Stimulated activated naive CD8-positive, alpha-beta T cell treated with anti-CD3 and anti-CD28 coated beads, Interleukin-15, Interleukin-2, amounts not matched to agents 100 U/mL and 50 U/mL, for 24 hours (primary cell): ENCODE data around the gene BMF.

Source experiments
- ATAC-seq: fragments of 150-1000 bp; cut with Tn5 transposase; one replicate; pipeline ENCODE4 v1.10.0; 2021
- DNase-seq: peaks from one replicate; pipeline ENCODE4 v3.0.0; 2021

BMF gene

DNA sequence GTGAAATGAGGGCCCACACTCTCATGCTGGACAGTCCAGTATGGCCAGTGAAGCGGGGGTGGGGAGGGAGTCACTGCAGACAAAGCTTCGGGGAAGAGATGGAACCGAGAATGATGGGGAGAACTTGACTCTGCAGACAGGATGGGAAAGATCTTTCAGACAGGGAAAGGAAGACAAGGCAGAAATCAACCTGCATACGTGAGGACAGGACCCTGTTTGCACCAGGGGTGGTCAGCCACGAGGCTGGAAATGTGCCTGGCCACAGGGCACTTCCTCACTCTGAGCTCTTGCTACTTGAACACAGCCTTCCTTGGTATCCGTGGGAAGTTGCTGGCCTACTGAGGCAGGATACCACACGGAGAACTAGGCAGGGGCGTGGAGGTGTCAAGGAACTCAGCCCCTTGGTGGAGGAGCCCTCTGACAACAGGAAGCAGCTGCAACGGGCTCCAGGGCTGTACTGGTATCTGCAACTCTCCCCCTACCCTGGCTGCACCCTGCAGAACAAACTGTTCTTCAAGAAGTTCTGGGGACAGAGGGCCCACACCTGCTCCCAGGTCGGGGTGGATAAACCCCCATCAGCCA lies 60.4 kb downstream of the BMF start:
- DNase-seq (no peak), ATAC-seq (no peak)

DNA sequence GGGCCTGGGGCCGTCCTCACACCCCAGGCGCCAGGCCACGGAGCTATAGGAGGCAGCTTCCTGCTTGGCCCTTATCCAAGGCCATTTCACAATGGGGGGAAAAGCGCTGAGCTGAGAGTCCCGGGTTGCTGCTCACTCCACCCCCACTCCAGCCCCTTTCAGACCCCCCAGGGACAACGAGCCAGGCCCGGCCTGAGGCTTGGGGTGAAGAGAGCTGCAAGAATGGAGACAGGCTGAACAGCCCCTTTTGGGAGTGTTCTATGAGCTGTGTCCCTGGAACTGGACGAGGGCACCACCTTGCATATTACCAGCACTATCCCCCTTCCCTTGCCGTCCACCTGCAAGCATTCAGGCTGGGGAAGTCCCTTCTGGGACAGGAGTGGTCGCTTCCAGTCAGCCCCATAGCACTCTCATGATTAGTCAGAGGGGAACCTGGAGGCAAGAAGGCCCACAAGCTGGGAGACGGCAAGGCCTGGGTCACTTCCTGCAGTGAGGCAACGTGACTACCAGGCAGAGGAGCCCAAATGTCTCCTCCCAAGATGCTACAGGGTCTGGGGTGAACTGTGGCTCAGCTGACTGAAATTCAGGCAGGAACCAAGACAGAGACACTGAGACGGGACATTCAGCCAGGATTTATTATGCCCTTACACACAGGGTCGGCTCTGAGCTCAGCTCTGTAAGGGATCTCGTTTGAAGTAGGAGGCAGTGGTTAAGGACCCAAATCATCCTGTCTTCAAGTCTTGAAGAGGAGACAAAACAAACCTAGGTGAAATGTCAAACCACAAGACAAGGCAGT lies 61.1 kb downstream of the BMF start:
- ATAC-seq (peak; percentile 67), DNase-seq (peak; percentile 76)

DNA sequence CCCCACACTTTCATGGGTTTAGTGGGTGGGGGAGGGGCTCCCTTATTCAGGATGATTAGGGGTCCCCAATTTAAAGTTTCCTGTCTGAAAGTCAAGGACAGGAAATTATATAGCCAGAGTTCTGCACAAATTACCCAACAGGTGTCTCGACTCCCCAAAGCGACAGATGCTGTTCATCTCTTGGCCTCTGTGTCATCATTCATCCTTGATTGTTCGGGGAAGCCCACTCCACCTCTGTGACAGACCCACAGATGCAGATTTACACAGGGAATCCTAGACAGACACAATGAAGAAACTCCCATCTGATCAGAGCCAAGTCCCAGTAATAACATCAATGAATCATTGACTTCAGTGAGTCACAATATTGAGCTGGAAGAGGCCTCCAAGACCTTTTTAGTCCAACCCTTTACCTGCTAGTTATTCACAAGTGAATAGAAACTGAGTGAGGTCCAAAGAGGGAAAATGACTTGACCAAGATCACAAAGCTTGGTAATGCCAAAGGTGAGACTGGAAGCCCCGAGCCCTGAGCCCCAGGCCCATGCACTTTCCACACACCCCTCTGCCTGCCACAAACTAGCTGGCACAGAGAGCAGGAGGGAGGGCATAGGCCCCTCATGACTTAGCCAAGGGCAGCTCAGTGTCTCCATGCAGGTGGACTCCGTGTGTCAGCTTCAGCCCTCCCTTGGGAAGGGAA lies 61.8 kb downstream of the BMF start:
- ATAC-seq (peak; percentile 35), DNase-seq (no peak)

DNA sequence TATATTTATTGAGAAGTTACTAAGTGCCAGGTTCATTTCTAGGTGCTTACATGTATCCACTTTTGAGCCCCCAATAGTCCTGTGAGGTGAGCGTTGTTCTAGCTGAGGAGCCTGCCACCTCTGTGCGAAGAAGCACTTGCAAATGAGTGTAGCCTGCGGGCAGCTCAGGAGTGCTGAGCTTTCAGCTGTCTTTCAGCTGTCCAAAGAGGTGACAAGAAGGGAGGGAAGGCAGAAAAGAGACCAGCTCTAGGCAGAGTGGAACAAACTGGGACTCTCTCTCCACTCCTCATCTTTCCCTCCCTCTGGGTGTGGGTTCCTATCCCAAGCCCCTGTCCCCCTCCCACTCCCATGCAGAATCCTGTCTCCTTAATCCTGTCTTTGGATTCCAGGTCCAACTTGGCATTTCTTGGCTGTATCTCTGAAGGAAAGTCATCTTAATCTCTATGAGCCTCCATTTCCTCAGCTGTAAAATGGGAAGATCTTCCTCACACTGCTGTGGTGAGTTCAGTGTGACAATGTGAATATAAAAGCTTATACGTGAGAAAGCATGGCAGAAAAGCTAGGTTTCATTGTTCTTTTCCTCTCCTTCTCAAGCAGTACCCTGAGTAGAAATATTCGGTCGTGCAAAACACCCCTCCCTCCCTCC lies 63.0 kb downstream of the BMF start:
- no peak for DNase-seq
- no peak for ATAC-seq

DNA sequence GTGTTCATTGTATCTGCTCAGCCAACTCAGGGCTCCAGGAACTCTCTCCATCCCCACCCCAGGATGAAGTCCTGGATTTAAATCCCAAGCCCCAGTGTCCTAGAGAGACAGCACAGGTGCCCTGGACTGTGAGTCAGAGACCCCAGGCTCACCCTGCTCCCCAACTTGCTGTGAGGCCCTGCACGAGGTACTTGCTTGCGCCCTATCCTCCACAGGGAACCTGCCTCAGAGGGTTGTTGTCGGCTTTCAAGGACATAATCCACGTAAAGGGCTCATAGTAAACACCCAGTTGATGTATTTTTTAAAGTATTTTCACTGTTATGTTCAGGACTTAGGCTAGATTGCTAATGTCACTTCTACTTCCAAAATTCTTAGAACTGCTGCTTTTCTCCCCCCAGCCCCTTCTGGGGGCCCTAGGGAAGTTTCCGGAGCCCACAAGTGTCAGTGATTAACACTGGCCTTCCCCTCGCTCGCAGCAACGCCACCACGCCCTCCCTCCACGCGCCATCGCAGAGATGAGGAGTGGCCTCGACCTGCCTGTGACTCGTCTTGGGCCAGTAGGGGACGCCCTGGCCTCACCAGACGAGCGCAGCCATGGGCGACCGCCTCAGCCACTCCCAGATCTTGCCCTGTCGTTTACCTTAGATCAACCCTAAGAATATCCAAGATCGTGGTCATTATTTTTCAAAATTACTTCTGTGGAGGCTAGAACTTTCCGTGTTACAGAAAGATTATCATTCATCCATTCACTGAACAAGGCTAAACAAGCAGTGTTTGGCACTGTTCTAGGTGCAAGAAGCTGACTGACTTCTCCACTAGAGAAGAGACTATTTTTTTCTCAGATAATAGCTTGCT lies 63.7 kb downstream of the BMF start:
- peak; percentile 86 for ATAC-seq
- peak; percentile 93 for DNase-seq

DNA sequence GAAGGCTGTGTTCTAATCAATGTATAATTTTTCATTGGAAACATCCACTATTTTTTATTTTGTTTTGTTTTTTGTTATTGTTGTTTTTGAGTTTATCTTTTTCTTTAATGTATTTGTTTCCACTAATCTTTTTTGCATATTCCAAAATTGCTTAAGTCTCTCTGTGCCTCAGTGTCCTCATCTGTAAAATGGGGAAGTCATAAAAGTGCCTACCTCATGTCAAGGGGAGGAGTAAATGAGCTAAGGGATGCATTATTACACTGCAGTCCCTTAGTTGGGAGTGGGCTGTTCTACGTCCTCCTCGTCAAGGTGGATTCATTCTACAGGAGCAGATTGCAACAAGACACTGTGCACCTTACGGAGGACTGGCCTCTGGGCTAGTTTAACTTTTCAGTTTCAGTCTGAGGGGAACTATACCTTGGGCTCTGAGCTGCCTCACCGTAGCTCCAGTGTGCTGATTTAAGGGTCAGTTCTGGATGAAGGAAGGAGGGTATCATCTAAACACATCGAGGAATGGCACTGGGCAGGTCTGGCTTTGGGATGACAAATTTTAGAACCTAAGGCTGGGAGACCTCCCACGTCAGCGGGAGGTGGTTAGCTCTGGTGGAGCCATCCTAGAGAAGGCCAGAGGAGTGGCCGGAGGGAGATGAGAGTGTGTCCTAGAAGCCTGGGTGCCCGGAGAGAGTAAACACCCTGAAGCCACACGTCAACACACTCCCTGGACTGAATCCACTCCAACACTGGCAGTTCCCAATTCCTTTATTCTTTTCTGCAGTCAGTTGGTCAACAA lies 64.6 kb downstream of the BMF start:
- DNase-seq: no peak
- no peak for ATAC-seq

DNA sequence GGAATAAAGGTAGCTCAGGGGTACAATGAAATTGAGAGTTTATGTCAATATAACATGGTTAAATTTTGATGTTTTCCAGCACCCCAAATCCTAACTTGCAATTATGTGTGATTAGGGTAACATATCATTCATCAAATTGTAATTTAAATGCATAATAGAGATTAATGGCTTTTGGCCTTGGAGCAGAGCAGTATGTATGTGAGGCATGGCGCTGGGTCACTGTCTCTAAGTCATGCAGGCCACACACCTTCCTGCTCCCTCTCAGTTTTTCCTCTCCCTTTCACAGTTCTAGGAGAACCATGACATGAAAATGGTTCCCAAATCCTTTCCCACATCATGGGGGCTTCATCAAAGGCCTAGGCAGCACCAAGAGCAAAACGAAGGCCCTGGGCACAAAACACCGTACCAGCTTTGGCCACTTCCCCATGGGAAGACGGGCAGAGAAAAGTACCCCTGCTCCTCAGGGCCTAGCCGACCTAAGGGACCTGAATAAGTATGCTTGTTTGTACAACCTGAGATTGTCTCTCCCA lies 65.8 kb downstream of the BMF start:
- DNase-seq (no peak), ATAC-seq (no peak)

DNA sequence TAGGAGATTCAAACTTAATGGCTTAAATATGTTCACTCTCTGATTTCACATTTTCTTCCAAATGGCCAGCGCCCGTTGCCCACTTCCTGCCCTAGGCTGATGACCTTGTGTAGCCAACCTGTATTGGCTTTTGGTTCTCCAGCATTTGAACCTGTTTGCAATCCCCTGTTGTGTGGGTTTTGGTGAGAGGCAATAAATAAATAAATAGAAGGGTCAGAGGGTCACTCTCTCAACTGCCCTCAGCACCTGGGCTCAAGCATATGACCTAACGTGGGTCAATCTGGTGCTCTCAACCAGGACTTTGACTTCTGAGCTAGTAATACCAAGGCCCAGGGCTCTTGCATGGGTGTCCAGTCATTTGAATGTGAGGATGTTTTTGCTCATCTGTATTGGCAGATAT lies 67.9 kb downstream of the BMF start:
- ATAC-seq: no peak

DNA sequence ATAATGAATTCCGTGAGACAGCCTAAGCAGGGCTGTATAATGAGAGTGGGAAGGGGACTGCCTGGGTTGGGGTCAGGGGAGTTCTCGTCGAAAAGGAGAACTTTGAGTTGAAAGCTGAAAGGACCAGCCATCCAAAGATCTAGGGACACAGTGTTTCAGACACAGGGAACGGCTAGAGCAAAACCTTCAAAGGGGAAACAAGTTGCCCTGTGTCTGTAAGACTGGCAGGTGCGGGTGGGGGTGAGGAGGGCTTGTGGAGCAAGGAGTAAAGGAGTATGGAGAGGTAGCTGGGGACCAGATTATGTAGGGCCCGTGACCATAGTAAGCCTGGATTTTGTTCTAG lies 68.4 kb downstream of the BMF start:
- DNase-seq: no peak
- ATAC-seq: no peak

More for the DNA sequence above, 67.9 kb downstream of the BMF start:
- DNase-seq: no peak

DNA sequence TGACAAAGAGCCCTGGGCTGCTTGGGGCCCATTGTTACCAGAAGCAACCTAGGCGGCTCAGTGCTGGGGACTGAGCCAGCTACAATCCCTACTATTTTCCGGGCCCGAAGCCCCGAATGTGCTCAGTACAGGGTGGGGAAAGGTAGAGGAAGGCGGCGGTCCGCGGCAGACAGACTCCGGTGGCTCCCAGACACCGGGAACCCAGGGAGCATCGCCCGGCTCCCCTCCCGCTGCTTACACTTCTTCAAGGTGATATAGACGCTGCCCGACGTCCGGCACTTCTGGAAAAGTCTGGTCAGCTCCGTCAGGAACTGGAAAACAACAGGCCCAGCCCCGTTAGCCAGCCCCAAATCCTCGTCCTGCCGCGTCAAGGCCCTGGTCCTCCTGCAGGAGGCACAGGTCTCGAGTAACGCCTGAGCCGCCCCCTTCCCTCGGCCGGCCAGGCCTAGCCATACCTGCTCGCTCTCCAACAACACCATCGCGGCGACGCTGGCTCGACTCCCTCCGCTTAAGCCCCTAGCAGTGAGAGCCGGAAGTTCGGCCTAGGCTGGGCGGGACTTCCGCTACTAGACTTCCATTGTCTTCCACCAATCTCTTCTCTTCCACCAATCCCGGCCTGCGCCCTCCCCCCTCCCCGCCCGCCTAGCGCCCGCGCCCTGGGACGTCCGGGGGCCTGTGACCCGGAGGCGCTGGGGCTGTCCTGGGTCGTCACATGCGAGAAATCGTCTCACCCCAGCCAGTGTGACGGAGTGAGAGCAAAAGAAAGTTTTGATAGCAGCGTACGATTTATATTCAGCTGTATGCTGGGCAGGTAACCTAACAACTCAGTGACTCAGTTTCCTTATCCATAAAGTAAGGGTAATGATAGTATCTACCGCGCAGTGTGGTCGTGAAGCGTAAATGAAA lies 69.8 kb downstream of the BMF start, which contains the start of gene SRP14:
Gene SRP14, minus strand, starts transcription at position 544 of the 906 bp plus-strand sequence. Its CDS starts 65 bp downstream, at position 479.
- peak; percentile 94 for DNase-seq
- peak; percentile 98 for ATAC-seq

DNA sequence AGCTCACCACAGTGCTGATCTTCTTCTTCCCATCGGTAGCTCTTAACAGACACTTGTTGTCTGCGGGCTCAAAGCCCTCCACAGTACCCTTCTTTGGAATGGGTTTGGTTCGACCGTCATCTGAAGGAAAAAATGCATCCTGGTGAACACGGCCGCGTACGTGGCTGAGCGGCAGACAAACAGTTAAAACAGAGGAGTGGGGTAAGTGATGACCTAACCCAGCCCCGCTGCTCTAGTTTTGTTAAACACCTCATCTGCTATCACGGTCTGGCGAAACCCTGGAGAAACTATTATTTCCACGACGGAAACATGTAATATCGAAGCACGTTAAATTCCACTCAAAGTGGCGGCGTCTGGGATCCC lies 70.4 kb downstream of the BMF start:
- ATAC-seq: no peak
- DNase-seq: no peak
